SK-N-SH treated with all-trans-retinoic acid at 6 μM for 48 hours (cell line): ENCODE data around the gene MYB.
"Not testable (repeated sequence)": the region's sequence is repeated elsewhere in the genome, so short reads cannot be mapped to it uniquely, and the experiment has no call there.

ENCODE experiments used
- ATAC-seq: fragments of 200-7000 bp; cut with Tn5 transposase; 3 replicates; pipeline ENCODE4 v1.9.1; 2020; ENCODE audit warnings: mild to moderate bottlenecking, moderate library complexity
- ARNTL ChIP-seq: fragments of 450-650 bp; formaldehyde crosslinking; IDR thresholded peaks from 2 replicates; pipeline ENCODE4 v1.5.0; 2020; ENCODE audit warnings: low read depth, mild to moderate bottlenecking, moderate library complexity, borderline replicate concordance
- BACH2 ChIP-seq: fragments of 250-450 bp; sonication (Bioruptor Pico); IDR thresholded peaks from 2 replicates; pipeline ENCODE4 v1.9.0; 2021; ENCODE audit warnings: mild to moderate bottlenecking, borderline replicate concordance
- CREB5 ChIP-seq: fragments of 250-450 bp; sonication (Bioruptor Pico); IDR thresholded peaks from 2 replicates; pipeline ENCODE4 v1.5.1; 2020; ENCODE audit warnings: low read depth, mild to moderate bottlenecking, moderate library complexity
- CSDC2 ChIP-seq: fragments of 250-450 bp; sonication (Bioruptor Pico); IDR thresholded peaks from 2 replicates; pipeline ENCODE4 v1.5.0; 2020; ENCODE audit warnings: mild to moderate bottlenecking, moderate library complexity
- CSRNP3 ChIP-seq: fragments of 250-450 bp; sonication (Bioruptor Pico); IDR thresholded peaks from 2 replicates; pipeline ENCODE4 v1.5.1; 2021; ENCODE audit warnings: mild to moderate bottlenecking, moderate library complexity
- ISL1 ChIP-seq: fragments of 250-450 bp; sonication (Bioruptor Pico); IDR thresholded peaks from 2 replicates; pipeline ENCODE4 v2.1.2; 2022; ENCODE audit warnings: mild to moderate bottlenecking, moderate library complexity
- OSR1 ChIP-seq: fragments of 250-450 bp; sonication (Bioruptor Pico); IDR thresholded peaks from 2 replicates; pipeline ENCODE4 v1.8.0; 2022; ENCODE audit warnings: moderate library complexity, mild to moderate bottlenecking, inconsistent platforms
- PATZ1 ChIP-seq: fragments of 250-450 bp; sonication (Bioruptor Pico); IDR thresholded peaks from 2 replicates; pipeline ENCODE4 v1.8.0; 2020; ENCODE audit warnings: mild to moderate bottlenecking, moderate library complexity, borderline replicate concordance
- POU6F1 ChIP-seq: fragments of 250-450 bp; sonication (Bioruptor Pico); IDR thresholded peaks from 2 replicates; pipeline ENCODE4 v1.8.0; 2021; ENCODE audit warnings: low read depth, mild to moderate bottlenecking, moderate library complexity, borderline replicate concordance
- PPARA ChIP-seq: fragments of 250-450 bp; sonication (Bioruptor Pico); IDR thresholded peaks from 2 replicates; pipeline ENCODE4 v1.5.0; 2020; ENCODE audit warnings: mild to moderate bottlenecking, borderline replicate concordance
- RARB ChIP-seq: fragments of 250-450 bp; sonication (Bioruptor Pico); IDR thresholded peaks from 2 replicates; pipeline ENCODE4 v1.8.0; 2021; ENCODE audit warnings: mild to moderate bottlenecking, moderate library complexity
- SNAI2 ChIP-seq: fragments of 250-450 bp; sonication (Bioruptor Pico); IDR thresholded peaks from 2 replicates; pipeline ENCODE4 v1.5.0; 2020; ENCODE audit warnings: mild to moderate bottlenecking, moderate library complexity
- TCF4 ChIP-seq: fragments of 250-450 bp; sonication (Bioruptor Pico); IDR thresholded peaks from 2 replicates; pipeline ENCODE4 v1.8.0; 2021; ENCODE audit warnings: mild to moderate bottlenecking, moderate library complexity, borderline replicate concordance
- TOX ChIP-seq: fragments of 250-450 bp; sonication (Bioruptor Pico); IDR thresholded peaks from 2 replicates; pipeline ENCODE4 v1.8.0; 2021; ENCODE audit warnings: mild to moderate bottlenecking, moderate library complexity, borderline replicate concordance
- TSHZ2 ChIP-seq: fragments of 250-450 bp; sonication (Bioruptor Pico); IDR thresholded peaks from 2 replicates; pipeline ENCODE4 v1.5.0; 2020; ENCODE audit warnings: mild to moderate bottlenecking, moderate library complexity
- ZC3H10 ChIP-seq: fragments of 250-450 bp; sonication (Bioruptor Pico); IDR thresholded peaks from 2 replicates; pipeline ENCODE4 v1.5.1; 2021; ENCODE audit warnings: mild to moderate bottlenecking, moderate library complexity
- ZFP30 ChIP-seq: fragments of 450-650 bp; formaldehyde crosslinking; IDR thresholded peaks from 2 replicates; pipeline ENCODE4 v1.5.0; 2022; ENCODE audit warnings: mild to moderate bottlenecking, moderate library complexity
- ZNF565 ChIP-seq: fragments of 450-650 bp; formaldehyde crosslinking; conservative IDR thresholded peaks from 2 replicates; pipeline ENCODE4 v1.5.0; 2020; ENCODE audit warnings: low read depth, mild to moderate bottlenecking, moderate library complexity
- ZNF70 ChIP-seq: fragments of 450-650 bp; formaldehyde crosslinking; IDR thresholded peaks from 2 replicates; pipeline ENCODE4 v1.5.0; 2020; ENCODE audit warnings: mild to moderate bottlenecking, moderate library complexity
- ZNF8 ChIP-seq: fragments of 450-650 bp; formaldehyde crosslinking; IDR thresholded peaks from 2 replicates; pipeline ENCODE4 v1.5.0; 2020; ENCODE audit warnings: mild to moderate bottlenecking, moderate library complexity

MYB gene

GRCh38 chr6:135149376-135149775 is 31.7 kb upstream of the MYB start (continued):
- TF ChIP-seq OSR1 (CRISPR knock-in tag) (no peak), ZNF70 (CRISPR knock-in tag) (no peak)
- TF ChIP-seq, all 23 proteins: peak for 0

GRCh38 chr6:135150481-135150880 is 30.6 kb upstream of the MYB start:
- not testable (repeated sequence) for ATAC-seq

- ATAC-seq: not testable (repeated sequence)
Observed at GRCh38 chr6:135154125-135154524, 27.0 kb upstream of the MYB start.

GRCh38 chr6:135158397-135158796 is 22.7 kb upstream of the MYB start:
- ATAC-seq: no peak
- TF ChIP-seq ZFP30: no peak
- TF ChIP-seq ISL1 (CRISPR knock-in tag): no peak
- TF ChIP-seq ZNF70 (CRISPR knock-in tag): no peak
- no peak for TF ChIP-seq TCF4 (CRISPR knock-in tag)
- TF ChIP-seq POU6F1 (CRISPR knock-in tag): no peak
- no peak for TF ChIP-seq BACH2 (CRISPR knock-in tag)
- TF ChIP-seq OSR1 (CRISPR knock-in tag): no peak
- no peak for TF ChIP-seq ARNTL (CRISPR knock-in tag)
- no peak for TF ChIP-seq PATZ1 (CRISPR knock-in tag)
- no peak for TF ChIP-seq RARB (CRISPR knock-in tag)
- TF ChIP-seq CREB5: no peak
- TF ChIP-seq CSRNP3: no peak
- TF ChIP-seq CSDC2 (CRISPR knock-in tag): no peak
- no peak for TF ChIP-seq SNAI2 (CRISPR knock-in tag)
- no peak for TF ChIP-seq ZC3H10 (CRISPR knock-in tag)
- TF ChIP-seq PPARA (CRISPR knock-in tag): no peak
- no peak for TF ChIP-seq ZNF565
- TF ChIP-seq TOX (CRISPR knock-in tag): no peak
- TF ChIP-seq ZNF8 (CRISPR knock-in tag): no peak
- TF ChIP-seq TSHZ2: no peak
- TF ChIP-seq, all 23 proteins: peak for 0
